Thymus (tissue), 11 donors: Measurements from ENCODE around the gene HOXC5. TPM values are rescaled to one million over a fixed set of nuclear protein-coding genes. Genes with fewer than 3 reads are reported as not detected.
A peak's percentile ranks its signal among the peaks of the same experiment; 100 is the strongest.

ENCODE experiments used
- DNase-seq, 9 donors: peaks; one replicate each; pipeline ENCODE4 v3.0.0-alpha.2; 2013; ENCODE audit warnings: low spot score in 9 of 9, low read depth in 6 of 9, missing footprints in 1 of 9
- H3K27ac ChIP-seq, 2 donors: one replicate each; pipeline ENCODE4 v1.5.1; 2013; ENCODE audit warnings: control low read depth in 1 of 2, low read depth in 1 of 2, low read length in 1 of 2, mild to moderate bottlenecking in 1 of 2, moderate library complexity in 1 of 2
- H3K27me3 ChIP-seq, 2 donors: one replicate each; pipeline ENCODE4 v1.5.1; 2013; ENCODE audit warnings: low read length in 1 of 2; ENCODE audit not compliant: control insufficient read depth in 2 of 2, insufficient read depth in 1 of 2
- H3K36me3 ChIP-seq, 2 donors: one replicate each; pipeline ENCODE4 v1.5.1; 2013; ENCODE audit warnings: low read length in 1 of 2, mild to moderate bottlenecking in 1 of 2, moderate library complexity in 1 of 2; ENCODE audit not compliant: control insufficient read depth in 2 of 2, insufficient read depth in 2 of 2
- H3K4me1 ChIP-seq, 2 donors: one replicate each; pipeline ENCODE4 v1.5.1; 2013; ENCODE audit warnings: low read length in 2 of 2; ENCODE audit not compliant: control insufficient read depth in 2 of 2, insufficient read depth in 2 of 2
- H3K4me3 ChIP-seq, 2 donors: one replicate each; pipeline ENCODE4 v1.5.1; 2013; ENCODE audit warnings: low read length in 2 of 2, control low read depth in 1 of 2, mild to moderate bottlenecking in 1 of 2
- H3K9me3 ChIP-seq, 2 donors: one replicate each; pipeline ENCODE4 v1.5.1; 2013; ENCODE audit warnings: low read length in 1 of 2, mild to moderate bottlenecking in 1 of 2; ENCODE audit not compliant: control insufficient read depth in 2 of 2, insufficient read depth in 1 of 2
- WGBS: extraction: QIAGEN DNeasy Blood & Tissue Kit; methylation state at CpG from one replicate; pipeline ENCODE4 v1.1.7; 2013; 5-methylcytosine and 5-hydroxymethylcytosine counted together
- polyA plus RNA-seq: library from polyadenylated mRNA; stranded (reverse); fragments of 200-250 nt; gene quantifications from one replicate; pipeline ENCODE4 v1.2.3, GENCODE V29; 2013
- total RNA-seq: library from RNA; stranded (reverse); fragments of 120-200 nt; gene quantifications from one replicate; pipeline ENCODE4 v1.2.4, GENCODE V29; 2013
- donor health status: healthy.

HOXC5 gene
- total and polyA plus RNA-seq, 2 donors = 0.05 TPM; not detected in 1

- Histone ChIP-seq H3K9me3 (peaks cover 0 to 4% of the 10 kb centered on the region in 2 donors), H3K4me1 (peaks cover 0 to 2% of the 10 kb centered on the region in 2 donors), H3K27ac (no peak overlapping the region), H3K36me3 (no peaks in the 10 kb centered on the region), H3K27me3 (peaks cover 68 to 100% of the 10 kb centered on the region in 2 donors), H3K4me3 (no peak overlapping the region)
- DNase-seq = no peak
- 32% methylated on average over 8 of the region's 8 CpGs for WGBS
Observed at GRCh38 chr12:54047964-54048303, 15.1 kb downstream of the HOXC5 start.

DNA sequence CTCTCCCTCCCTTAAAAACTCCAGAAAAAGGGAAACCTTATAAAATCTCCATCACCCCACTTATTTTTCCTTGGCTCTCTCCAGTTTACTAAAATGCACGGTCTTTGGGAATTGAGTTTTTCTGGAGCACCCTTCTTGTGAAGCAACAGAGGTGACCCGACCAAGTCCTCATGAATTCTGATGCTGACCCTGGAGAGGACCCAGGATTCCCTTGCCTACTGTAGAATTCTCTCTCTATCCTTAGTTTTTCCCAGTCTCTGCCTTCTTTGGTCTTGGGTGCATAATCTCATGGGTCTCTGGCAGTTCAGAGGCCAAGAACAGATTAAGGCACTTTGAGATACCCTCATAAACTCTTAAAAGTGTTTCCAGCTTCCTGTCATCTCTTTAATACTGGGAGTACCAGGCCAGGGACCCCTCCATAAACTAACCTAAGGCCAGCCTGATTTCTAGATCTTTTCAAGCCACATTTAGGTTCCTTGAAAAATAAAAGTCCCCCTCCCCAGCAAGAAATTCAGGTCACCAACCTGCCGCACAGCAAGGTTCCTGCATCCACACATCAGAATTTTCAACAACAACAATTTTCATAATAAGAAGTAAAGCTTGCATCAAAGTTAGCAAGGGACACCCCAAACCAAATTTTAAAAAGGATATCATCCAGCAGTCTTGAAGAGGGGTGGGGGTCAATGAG is 15.7 kb downstream of the HOXC5 start:
- Histone ChIP-seq H3K4me3 (no peak overlapping the region), H3K9me3 (peaks cover 0 to 4% of the 10 kb centered on the region in 2 donors), H3K27ac (no peak overlapping the region), H3K4me1 (peaks cover 0 to 6% of the 10 kb centered on the region in 2 donors), H3K36me3 (no peaks in the 10 kb centered on the region), H3K27me3 (peaks cover 72 to 100% of the 10 kb centered on the region in 2 donors)
- 42% methylated on average over 3 of the region's 3 CpGs for WGBS
- no peak for DNase-seq

DNA sequence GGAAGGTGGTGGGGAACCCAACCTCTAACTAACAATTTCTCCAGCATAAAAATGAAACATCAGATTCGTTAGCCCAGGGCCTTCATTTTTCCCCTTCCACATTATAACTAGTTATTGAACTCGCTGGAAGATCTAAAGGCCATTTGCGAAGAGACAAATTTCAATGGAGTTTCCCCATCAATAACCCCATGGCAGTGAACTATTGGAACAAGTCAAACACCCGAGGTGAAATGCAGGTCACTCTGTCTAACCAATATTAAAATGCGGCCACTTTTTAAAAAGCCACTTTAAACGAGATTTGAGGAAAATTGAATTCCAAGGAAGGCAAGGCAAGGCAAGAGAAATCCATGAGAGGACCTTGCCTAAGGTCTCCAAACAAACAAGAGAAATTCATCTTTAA is 16.3 kb downstream of the HOXC5 start:
- H3K27ac ChIP-seq = no peak overlapping the region
- WGBS = 43% methylated on average over 6 of the region's 6 CpGs
- H3K9me3 ChIP-seq = peaks cover 0 to 4% of the 10 kb centered on the region in 2 donors
- H3K27me3 ChIP-seq = peaks cover 77 to 100% of the 10 kb centered on the region in 2 donors
- peaks cover 0 to 6% of the 10 kb centered on the region in 2 donors for H3K4me1 ChIP-seq
- H3K4me3 ChIP-seq = no peak overlapping the region
- H3K36me3 ChIP-seq = no peaks in the 10 kb centered on the region
- no peak for DNase-seq

- no peak for DNase-seq
- H3K9me3 ChIP-seq = peaks cover 0 to 4% of the 10 kb centered on the region in 2 donors
- H3K4me3 ChIP-seq = no peak overlapping the region
- H3K27ac ChIP-seq = no peak overlapping the region
- 11% methylated on average over 2 of the region's 2 CpGs for WGBS
- H3K36me3 ChIP-seq = no peaks in the 10 kb centered on the region
- peaks cover 0 to 6% of the 10 kb centered on the region in 2 donors for H3K4me1 ChIP-seq
- peaks cover 83 to 99% of the 10 kb centered on the region in 2 donors for H3K27me3 ChIP-seq
Observed at GRCh38 chr12:54050482-54050810, 17.6 kb downstream of the HOXC5 start.

- H3K27me3 ChIP-seq = peaks cover 85 to 99% of the 10 kb centered on the region in 2 donors
- 16% methylated on average over 12 of the region's 12 CpGs for WGBS
- DNase-seq = no peak
- H3K36me3 ChIP-seq = no peaks in the 10 kb centered on the region
- peaks cover 0 to 6% of the 10 kb centered on the region in 2 donors for H3K4me1 ChIP-seq
- no peak overlapping the region for H3K27ac ChIP-seq
- peaks cover 0 to under 1% of the 10 kb centered on the region in 2 donors for H3K9me3 ChIP-seq
- no peak overlapping the region for H3K4me3 ChIP-seq
Observed at GRCh38 chr12:54051026-54051842, 18.4 kb downstream of the HOXC5 start.

GRCh38 chr12:54051874-54052437 is 19.1 kb downstream of the HOXC5 start:
- Histone ChIP-seq H3K4me1 (peaks cover 0 to 6% of the 10 kb centered on the region in 2 donors), H3K4me3 (no peak overlapping the region)

GRCh38 chr12:54052438-54053002 is 19.7 kb downstream of the HOXC5 start:
- WGBS = 14% methylated on average over 10 of the region's 10 CpGs
- no peak for DNase-seq
- H3K4me3 ChIP-seq = no peak overlapping the region
- H3K9me3 ChIP-seq = no peaks in the 10 kb centered on the region
- H3K36me3 ChIP-seq = no peaks in the 10 kb centered on the region
- H3K27ac ChIP-seq = no peak overlapping the region
- peaks cover 0 to 6% of the 10 kb centered on the region in 2 donors for H3K4me1 ChIP-seq
- H3K27me3 ChIP-seq = peaks cover 87 to 99% of the 10 kb centered on the region in 2 donors

More at GRCh38 chr12:54051874-54052437, 19.1 kb downstream of the HOXC5 start:
- WGBS = 6% methylated on average over 24 of the region's 24 CpGs
- Histone ChIP-seq H3K36me3 (no peaks in the 10 kb centered on the region), H3K27me3 (peaks cover 85 to 99% of the 10 kb centered on the region in 2 donors), H3K27ac (no peak overlapping the region), H3K9me3 (no peaks in the 10 kb centered on the region)
- no peak for DNase-seq

DNA sequence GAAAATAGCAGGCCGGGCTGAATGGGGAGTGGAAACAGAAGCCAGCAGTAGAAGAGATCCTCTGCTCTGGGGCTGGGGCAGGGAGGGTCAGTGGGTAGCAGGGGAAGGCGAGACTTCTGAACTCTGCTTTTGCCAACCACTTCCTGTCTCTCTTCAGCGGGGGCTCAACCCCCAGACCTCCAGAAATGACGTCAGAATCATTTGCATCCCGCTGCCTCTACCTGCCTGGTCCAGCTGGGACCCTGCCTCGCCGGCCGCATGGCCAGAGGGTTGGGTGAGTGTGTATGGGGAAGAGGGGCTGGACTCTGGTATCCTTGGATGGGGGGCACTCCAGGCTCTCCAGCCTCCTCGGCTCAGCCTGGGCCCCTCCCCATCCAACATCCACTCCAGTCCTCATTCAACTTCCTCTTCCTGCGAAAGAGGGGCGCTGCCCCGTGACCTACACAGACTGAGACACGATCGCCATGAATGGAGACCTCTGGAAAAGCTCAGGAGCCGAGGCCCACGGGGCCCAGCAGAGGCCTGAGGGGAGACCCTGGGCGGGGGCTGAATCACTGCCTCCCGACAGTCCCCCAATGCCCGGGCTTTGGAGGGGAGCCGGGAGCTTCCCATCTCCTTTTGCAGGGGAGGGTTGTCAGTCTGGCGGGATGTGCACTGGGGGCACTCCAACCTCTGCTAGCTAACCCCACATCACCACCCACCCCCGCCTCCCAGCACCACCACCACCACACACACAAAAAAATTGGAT is 20.3 kb downstream of the HOXC5 start:
- Histone ChIP-seq H3K9me3 (no peaks in the 10 kb centered on the region), H3K27me3 (peaks cover 85 to 99% of the 10 kb centered on the region in 2 donors), H3K4me1 (peaks cover 0 to 6% of the 10 kb centered on the region in 2 donors), H3K27ac (no peak overlapping the region), H3K36me3 (no peaks in the 10 kb centered on the region), H3K4me3 (peak overlapping the region in 1 of 2 donors; percentile 18)
- 5% methylated on average over 22 of the region's 22 CpGs for WGBS
- peak in 1 of 9 donors; percentile 19 for DNase-seq
